K562 (cell line): ENCODE results near the gene BRD4. TPM values are rescaled to one million over a fixed set of nuclear protein-coding genes. Genes with fewer than 3 reads are reported as not detected.

ENCODE experiments used
- ATAC-seq: fragments of 200-7000 bp; cut with Tn5 transposase; 3 replicates; pipeline ENCODE4 v1.9.1; 2020; ENCODE audit warnings: moderate library complexity
- BruUV-seq: library from RNA; stranded (reverse); fragments of 400-500 nt; replicated peaks from 2 replicates; lab custom pipeline; 2021; lab: Mats Ljungman, UMichigan
- CTCF ChIA-PET: fragments of 300-600 bp; formaldehyde crosslinking; extraction: SDS; loops from one replicate; lab custom pipeline; 2021; ENCODE audit warnings: low intra/inter-chr PET ratio; lab: Yijun Ruan, JAX
- POLR2A ChIA-PET: fragments of 300-600, 350-650 bp; sonication (Branson Sonifier 250); formaldehyde crosslinking; extraction: SDS; loops from one replicate; lab custom pipeline; 2021; ENCODE audit warnings: antibody characterized with exemption, inconsistent platforms; lab: Yijun Ruan, JAX
- DNase-seq, 4 experiments: peaks; one replicate each; pipeline versions ENCODE4 v3.0.0 to v3.0.0-alpha.2; 2011 to 2018; ENCODE audit warnings: low spot score in 3 of 4, mixed read lengths in 3 of 4; ENCODE audit errors: extremely low read depth in 1 of 4
- FAIRE-seq: peaks from 2 replicates; lab custom pipeline; 2011; peaks lifted over from hg19 to GRCh38; lab: Jason Lieb, UNC
- H2AFZ ChIP-seq: 2 replicates; pipeline ENCODE4 v1.6.0; 2011; ENCODE audit warnings: low read depth, low read length, control low read depth, inconsistent platforms
- H3K27ac ChIP-seq: fragments of 200-600 bp; 3 replicates; pipeline ENCODE4 v1.8.0; 2011; ENCODE audit warnings: low read depth, mild to moderate bottlenecking, control low read depth, inconsistent platforms, low read length, moderate library complexity, mixed read lengths; ENCODE audit errors: extremely low read depth
- H3K27me3 ChIP-seq, 2 experiments: fragments of 300-600 bp in 1 of 2; 2 replicates in 1 of 2; 3 replicates in 1 of 2; pipeline versions ENCODE4 v1.6.0 to v1.8.0; 2011; ENCODE audit warnings: inconsistent platforms in 2 of 2, low read length in 2 of 2, mild to moderate bottlenecking in 1 of 2, mixed read lengths in 1 of 2, moderate library complexity in 1 of 2; ENCODE audit not compliant: control insufficient read depth in 2 of 2, insufficient read depth in 2 of 2
- H3K36me3 ChIP-seq: fragments of 300-600 bp; 3 replicates; pipeline ENCODE4 v1.8.0; 2011; ENCODE audit warnings: mild to moderate bottlenecking, low read length, inconsistent platforms; ENCODE audit not compliant: control insufficient read depth, insufficient read depth
- H3K4me1 ChIP-seq, 2 experiments: fragments of 200-600 bp in 1 of 2; replicated peaks in 1 of 2; 2 replicates in 1 of 2; 3 replicates in 1 of 2; pipeline versions ENCODE4 v1.5.1 to v1.8.0; 2011; ENCODE audit warnings: inconsistent platforms in 2 of 2, low read length in 2 of 2, mild to moderate bottlenecking in 1 of 2, mixed read lengths in 1 of 2, moderate library complexity in 1 of 2; ENCODE audit not compliant: control insufficient read depth in 2 of 2, insufficient read depth in 2 of 2
- H3K4me2 ChIP-seq: 2 replicates; pipeline ENCODE4 v1.6.1; 2011; ENCODE audit warnings: low read length, control low read depth, inconsistent platforms, mixed read lengths; ENCODE audit not compliant: insufficient read depth
- H3K4me3 ChIP-seq: fragments of 200-600 bp; sonication (generic), shearing (Covaris generic); 2 replicates; pipeline ENCODE4 v1.5.1; 2016; ENCODE audit warnings: control low read depth, inconsistent platforms
- H3K79me2 ChIP-seq: fragments of 200-600 bp; 3 replicates; pipeline ENCODE4 v1.8.0; 2011; ENCODE audit warnings: low read length, inconsistent platforms; ENCODE audit not compliant: control insufficient read depth, insufficient read depth
- H3K9ac ChIP-seq, 2 experiments: 2 replicates each; pipeline versions ENCODE4 v1.6.0 to v1.6.1; 2011; ENCODE audit warnings: low read depth in 2 of 2, low read length in 2 of 2, control low read depth in 1 of 2, inconsistent platforms in 1 of 2, mild to moderate bottlenecking in 1 of 2, mixed read lengths in 1 of 2; ENCODE audit not compliant: insufficient read depth in 1 of 2
- H3K9me1 ChIP-seq: one replicate; pipeline ENCODE4 v1.6.0; 2011; ENCODE audit warnings: inconsistent platforms, mild to moderate bottlenecking, low read length, moderate library complexity; ENCODE audit not compliant: control insufficient read depth, insufficient read depth
- H3K9me3 ChIP-seq: replicated peaks from 2 replicates; pipeline ENCODE4 v1.5.1; 2011; ENCODE audit warnings: low read depth, low read length, inconsistent platforms; ENCODE audit not compliant: control insufficient read depth, insufficient read depth
- H4K20me1 ChIP-seq: replicated peaks from 2 replicates; pipeline ENCODE4 v1.6.1; 2011; ENCODE audit warnings: low read length, inconsistent platforms, mixed read lengths; ENCODE audit not compliant: control insufficient read depth, insufficient read depth
- ETV6 ChIP-seq, 3 experiments: fragments of 150-350 bp in 1 of 3; sonication (generic) in 1 of 3; formaldehyde crosslinking in 1 of 3; IDR thresholded peaks; 2 replicates each; pipeline versions ENCODE4 v1.6.1 to v1.8.0; 2014 to 2022; ENCODE audit warnings: borderline replicate concordance in 2 of 3, low read depth in 2 of 3, antibody characterized with exemption in 1 of 3, low read length in 1 of 3, mild to moderate bottlenecking in 1 of 3, missing genetic modification reagents in 1 of 3
- GTF2B ChIP-seq: IDR thresholded peaks from 2 replicates; pipeline ENCODE4 v1.6.1; 2011; ENCODE audit not compliant: insufficient read length; ENCODE audit errors: extremely low read depth
- MYNN ChIP-seq, 2 experiments: sonication (generic); formaldehyde crosslinking in 1 of 2; IDR thresholded peaks; 2 replicates each; pipeline versions ENCODE4 v1.5.0 to v1.6.1; 2016 to 2020; ENCODE audit warnings: antibody characterized with exemption in 1 of 2, missing genetic modification reagents in 1 of 2
- NCOA4 ChIP-seq: fragments of 450-650 bp; IDR thresholded peaks from 2 replicates; pipeline ENCODE4 v1.6.1; 2018; ENCODE audit warnings: mild to moderate bottlenecking; ENCODE audit not compliant: partially characterized antibody
- PHF8 ChIP-seq: fragments of 200-600 bp; sonication (generic); IDR thresholded peaks from 2 replicates; pipeline ENCODE4 v1.6.1; 2012; ENCODE audit warnings: mixed run types, mild to moderate bottlenecking, inconsistent platforms, low read length, moderate library complexity, borderline replicate concordance
- POLR2AphosphoS5 ChIP-seq: IDR thresholded peaks from 2 replicates; pipeline ENCODE4 v1.6.1; 2011; ENCODE audit warnings: mild to moderate bottlenecking, low read depth, low read length, moderate library complexity; ENCODE audit not compliant: control insufficient read depth, insufficient read depth
- REST ChIP-seq, 2 experiments: fragments of 450-650 bp; formaldehyde crosslinking in 1 of 2; IDR thresholded peaks; 2 replicates each; pipeline versions ENCODE4 v1.4.0 to v1.6.1; 2014 to 2020; ENCODE audit warnings: mild to moderate bottlenecking in 2 of 2, borderline replicate concordance in 1 of 2, low read depth in 1 of 2
- SFPQ ChIP-seq: fragments of 200-400 bp; formaldehyde crosslinking; IDR thresholded peaks from 2 replicates; pipeline ENCODE4 v1.6.1; 2017; ENCODE audit warnings: mild to moderate bottlenecking, low read depth, low read length, moderate library complexity
- SMARCA5 ChIP-seq: fragments of 450-650 bp; IDR thresholded peaks from 2 replicates; pipeline ENCODE4 v1.6.1; 2016
- ZNF224 ChIP-seq: sonication (generic); formaldehyde crosslinking; IDR thresholded peaks from 2 replicates; pipeline ENCODE4 v1.8.0; 2022; ENCODE audit warnings: mild to moderate bottlenecking, missing genetic modification reagents
- WGBS: fragments of 100-300 bp; shearing (Covaris generic); methylation state at CpG from one replicate; pipeline ENCODE4 v1.1.6; 2016; ENCODE audit warnings: low coverage, mixed read lengths; ENCODE audit not compliant: insufficient coverage; ENCODE audit errors: missing lambda C conversion rate; 5-methylcytosine and 5-hydroxymethylcytosine counted together
- in situ Hi-C: fragments of 300-500 bp; cut with MboI; formaldehyde crosslinking; loops from 4 replicates; pipeline ENCODE4 v1.15.0; 2018; ENCODE audit warnings: inconsistent platforms, mixed read lengths
- intact Hi-C: fragments of 100-400 bp; cut with micrococcal nuclease; formaldehyde crosslinking; loops from 2 replicates; pipeline ENCODE4 v1.14.2; 2022
- polyA plus RNA-seq, 8 experiments: library from polyadenylated mRNA; depleted of rRNA in 4 of 8; stranded (reverse) in 5 of 8; unstranded in 3 of 8; fragments of >200 nt; fragmentation: Nextera tagmentation in 2 of 8; fragmentation: Illumina TruSeq in 1 of 8; extraction: Ambion mirVana in 2 of 8; extraction: Trizol in 1 of 8; gene quantifications; 2 replicates each; pipeline versions ENCODE4 v1.2.1 to v1.2.3, GENCODE V29; 2011 to 2014; ENCODE audit warnings: inconsistent platforms in 1 of 8, missing spikeins in 1 of 8
- total RNA-seq, 7 experiments: library from RNA; depleted of rRNA in 6 of 7; stranded (reverse); fragments of >200 nt in 6 of 7; fragmentation: Illumina TruSeq in 2 of 7; extraction: Trizol in 2 of 7; gene quantifications; 2 replicates each; pipeline versions ENCODE4 v1.2.1 to v1.2.3, GENCODE V29; 2011 to 2021; ENCODE audit warnings: low replicate concordance in 1 of 7

BRD4 gene
- total and polyA plus RNA-seq, 9 of the 15 experiments (the other 6 are each of a cell fraction or from before 2014, with no cell fraction given): 1.8 to 105 (median 15.6) TPM

DNA sequence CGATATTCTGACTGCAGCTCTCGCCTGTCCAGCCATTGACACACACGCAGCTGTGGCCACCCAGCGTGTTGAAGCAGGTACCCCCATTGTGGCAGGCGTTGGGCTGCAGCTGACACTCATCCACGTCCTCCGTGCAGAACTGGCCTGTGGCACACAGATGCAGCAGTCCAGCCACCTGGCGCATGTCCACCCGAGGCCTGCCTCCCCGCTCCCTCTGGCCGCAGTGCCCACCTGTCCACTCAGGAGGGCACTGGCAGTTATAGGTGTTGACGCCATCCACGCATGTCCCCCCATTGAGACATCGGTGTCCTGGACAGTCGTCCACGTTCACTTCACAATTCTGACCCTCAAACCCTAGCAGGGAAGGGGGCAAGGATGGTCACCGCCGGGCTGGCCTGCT is 140.8 kb downstream of the BRD4 start:
- no peak for FAIRE-seq
- 4% methylated on average over 18 of the region's 18 CpGs for WGBS
- no peak overlapping the region for H2AFZ ChIP-seq
- no peaks in the 10 kb centered on the region for H3K9me3 ChIP-seq
- H3K4me2 ChIP-seq: no peak overlapping the region
- no peaks in the 10 kb centered on the region for H3K9me1 ChIP-seq
- ATAC-seq: no peak
- no peak overlapping the region for H3K4me3 ChIP-seq
- DNase-seq: no peak
- no peaks in the 10 kb centered on the region for H3K36me3 ChIP-seq
- in situ Hi-C loops (no loop called here), intact Hi-C loops (no loop called here)
- no peak overlapping the region for H3K9ac ChIP-seq
- peaks cover 11 to 57% of the 10 kb centered on the region in 2 experiments; a peak in 4 of 5 replicates for H3K27me3 ChIP-seq
- ChIA-PET POLR2A (no interaction called here), CTCF (no interaction called here)
- no peak overlapping the region for H3K27ac ChIP-seq
- H3K79me2 ChIP-seq: no peaks in the 10 kb centered on the region
- H4K20me1 ChIP-seq: no peaks in the 10 kb centered on the region
- BruUV-seq: no TSS peak
- H3K4me1 ChIP-seq: peaks cover 0 to 39% of the 10 kb centered on the region in 2 experiments; a peak in 2 of 5 replicates
- no peak for TF ChIP-seq ETV6 (IDR thresholded peaks at IDR 0.05; ENCODE audit: borderline replicate concordance in 1 of 2, low read depth in 2 of 2, low read length in 1 of 2)
- no peak for TF ChIP-seq ETV6 (CRISPR knock-in tag; IDR thresholded peaks at IDR 0.05; ENCODE audit: borderline replicate concordance)
- no peak for TF ChIP-seq PHF8
- no peak for TF ChIP-seq SMARCA5
- TF ChIP-seq POLR2AphosphoS5: no peak
- TF ChIP-seq GTF2B: no peak
- TF ChIP-seq NCOA4: no peak
- TF ChIP-seq REST (IDR thresholded peaks at IDR 0.05; ENCODE audit: borderline replicate concordance): no peak
- TF ChIP-seq REST (CRISPR knock-in tag; IDR thresholded peaks at IDR 0.05; ENCODE audit: low read depth): no peak
- no peak for TF ChIP-seq ZNF224
- no peak for TF ChIP-seq SFPQ
- TF ChIP-seq MYNN (IDR thresholded peaks at IDR 0.05): no peak
- no peak for TF ChIP-seq MYNN (CRISPR knock-in tag; IDR thresholded peaks at IDR 0.05)
